H1 (cell line): Measurements from ENCODE around the gene MACF1.

Source experiments
- BRCA1 ChIP-seq: IDR thresholded peaks from 2 replicates; pipeline ENCODE4 v1.6.1; 2012; ENCODE audit warnings: low read depth, low read length, improper control_type of control experiment
- EZH2 ChIP-seq: fragments of 200-600 bp; sonication (generic); IDR thresholded peaks from 2 replicates; pipeline ENCODE4 v1.7.1; 2012; ENCODE audit warnings: low read depth, mild to moderate bottlenecking, moderate library complexity, low read length, inconsistent platforms; ENCODE audit not compliant: severe bottlenecking
- KDM1A ChIP-seq: fragments of 200-600, 300-600 bp; sonication (generic); IDR thresholded peaks from 2 replicates; pipeline ENCODE4 v1.7.1; 2016; ENCODE audit warnings: mild to moderate bottlenecking, low read length, borderline replicate concordance
- NRF1 ChIP-seq: IDR thresholded peaks from 2 replicates; pipeline ENCODE4 v1.6.1; 2011; ENCODE audit warnings: mild to moderate bottlenecking, low read depth, low read length, improper control_type of control experiment
- PHF8 ChIP-seq: fragments of 200-600 bp; sonication (generic); conservative IDR thresholded peaks from 2 replicates; pipeline ENCODE4 v1.7.1; 2012; ENCODE audit warnings: low read depth, mild to moderate bottlenecking, inconsistent platforms, low read length, moderate library complexity
- POLR2AphosphoS5 ChIP-seq: IDR thresholded peaks from 2 replicates; pipeline ENCODE4 v1.6.1; 2011; ENCODE audit warnings: low read depth, low read length
- RNF2 ChIP-seq: fragments of 200-900, 300-1000 bp; sonication (generic); IDR thresholded peaks from 2 replicates; pipeline ENCODE4 v1.7.1; 2016; ENCODE audit warnings: borderline replicate concordance, low read depth, mild to moderate bottlenecking, antibody characterized with exemption, low read length; ENCODE audit not compliant: poor library complexity, severe bottlenecking; ENCODE audit errors: missing control alignments
- YY1 ChIP-seq: IDR thresholded peaks from 2 replicates; pipeline ENCODE4 v1.6.1; 2011; ENCODE audit warnings: low read depth, mild to moderate bottlenecking, low read length
- ZNF274 ChIP-seq: IDR thresholded peaks from 2 replicates; pipeline ENCODE4 v1.7.0; 2012; ENCODE audit warnings: low read length, borderline replicate concordance; ENCODE audit errors: extremely low read depth
- TF ChIP-seq, protein P1 (sequence below), 3 experiments: IDR thresholded peaks; 1 replicate in 2 of 3; 2 replicates in 1 of 3; pipeline versions ENCODE4 v1.5.1 to v1.6.1; 2011; ENCODE audit warnings: low read length in 3 of 3, mild to moderate bottlenecking in 3 of 3, inconsistent platforms in 2 of 3, low read depth in 1 of 3, moderate library complexity in 1 of 3; ENCODE audit not compliant: insufficient read depth in 1 of 3; ENCODE audit errors: control extremely low read depth in 1 of 3

DNA sequence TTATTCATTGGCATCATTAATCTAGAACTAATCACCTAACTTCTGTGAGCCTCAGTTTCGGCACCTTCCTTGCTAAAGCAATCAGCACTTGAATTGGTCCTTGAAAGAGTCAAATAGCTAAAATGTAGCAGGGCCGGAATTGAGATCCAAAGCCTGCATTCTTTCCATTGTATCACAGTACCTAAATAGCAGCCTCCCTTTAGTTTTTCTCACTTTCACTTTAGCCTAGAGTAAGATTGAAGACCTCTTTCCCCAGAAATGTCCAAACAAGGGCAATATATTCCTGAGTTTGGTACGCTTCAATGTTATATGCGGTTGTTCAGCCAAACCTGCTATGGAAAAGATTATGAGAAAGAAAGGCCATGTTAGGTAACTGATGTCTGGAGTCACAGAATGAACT, 165.1 kb downstream of the MACF1 start:
- TF ChIP-seq, protein P1, sequence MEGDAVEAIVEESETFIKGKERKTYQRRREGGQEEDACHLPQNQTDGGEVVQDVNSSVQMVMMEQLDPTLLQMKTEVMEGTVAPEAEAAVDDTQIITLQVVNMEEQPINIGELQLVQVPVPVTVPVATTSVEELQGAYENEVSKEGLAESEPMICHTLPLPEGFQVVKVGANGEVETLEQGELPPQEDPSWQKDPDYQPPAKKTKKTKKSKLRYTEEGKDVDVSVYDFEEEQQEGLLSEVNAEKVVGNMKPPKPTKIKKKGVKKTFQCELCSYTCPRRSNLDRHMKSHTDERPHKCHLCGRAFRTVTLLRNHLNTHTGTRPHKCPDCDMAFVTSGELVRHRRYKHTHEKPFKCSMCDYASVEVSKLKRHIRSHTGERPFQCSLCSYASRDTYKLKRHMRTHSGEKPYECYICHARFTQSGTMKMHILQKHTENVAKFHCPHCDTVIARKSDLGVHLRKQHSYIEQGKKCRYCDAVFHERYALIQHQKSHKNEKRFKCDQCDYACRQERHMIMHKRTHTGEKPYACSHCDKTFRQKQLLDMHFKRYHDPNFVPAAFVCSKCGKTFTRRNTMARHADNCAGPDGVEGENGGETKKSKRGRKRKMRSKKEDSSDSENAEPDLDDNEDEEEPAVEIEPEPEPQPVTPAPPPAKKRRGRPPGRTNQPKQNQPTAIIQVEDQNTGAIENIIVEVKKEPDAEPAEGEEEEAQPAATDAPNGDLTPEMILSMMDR (IDR thresholded peaks at IDR 0.05; ENCODE audit: control extremely low read depth in 1 of 3, insufficient read depth in 1 of 3, low read depth in 1 of 3, low read length in 3 of 3), result no peak
- TF ChIP-seq PHF8 (no peak), POLR2AphosphoS5 (no peak), EZH2 (no peak), RNF2 (no peak), YY1 (no peak), ZNF274 (no peak), KDM1A (no peak), BRCA1 (no peak), NRF1 (no peak)
